Measurements from ENCODE around the gene ANKRD34A. TPM values are rescaled to one million over a fixed set of nuclear protein-coding genes. Genes with fewer than 3 reads are reported as not detected.
A peak's percentile ranks its signal among the peaks of the same experiment; 100 is the strongest.

Gene ANKRD34A
- polyA plus RNA-seq, 3 donors = 0.31 TPM; not detected in 2

GRCh38 chr1:145991735-145992412 is 27.5 kb upstream of the ANKRD34A start:
- Histone ChIP-seq H3K36me3 (replicated peaks in 1 of 2; ENCODE audit: control insufficient read depth in 1 of 2, insufficient read depth in 2 of 2, low read length in 2 of 2) (peaks cover 41 to 43% of the 10 kb centered on the region in 2 donors), H3K79me2 (ENCODE audit: insufficient read depth, low read length) (peaks cover 56% of the 10 kb centered on the region), H4K20me1 (ENCODE audit: insufficient read depth, low read length) (peaks cover 65% of the 10 kb centered on the region), H3K4me3 (replicated peaks in 1 of 3; ENCODE audit: low read depth in 2 of 3, low read length in 3 of 3) (peak overlapping the region; percentile 87 to 100 (median 99)), H2AFZ (ENCODE audit: insufficient read depth, low read depth, low read length, poor library complexity, severe bottlenecking) (no peak overlapping the region), H3K9me3 (replicated peaks in 1 of 2; ENCODE audit: control insufficient read depth in 1 of 2, insufficient read depth in 1 of 2, low read length in 2 of 2) (no peaks in the 10 kb centered on the region), H3K9ac (ENCODE audit: insufficient read depth, low read length, poor library complexity, severe bottlenecking) (peak overlapping the region; percentile 78), H3K4me2 (replicated peaks; ENCODE audit: extremely low read depth, low read length, poor library complexity, severe bottlenecking) (peak overlapping the region; percentile 97), H3K4me1 (ENCODE audit: control insufficient read depth in 1 of 2, insufficient read depth in 2 of 2, low read length in 2 of 2) (peaks cover 22 to 42% of the 10 kb centered on the region in 2 donors), H3K27me3 (ENCODE audit: control insufficient read depth in 2 of 2, insufficient read depth in 2 of 2, low read length in 2 of 2) (no peaks in the 10 kb centered on the region), H3K27ac (ENCODE audit: low read depth in 1 of 2, low read length in 2 of 2) (peak overlapping the region; percentile 50 to 78)
- Mint-ChIP-seq H3K27me3 (ENCODE audit: low read depth in 3 of 3) (peaks cover 0 to 3% (median 0%) of the 10 kb centered on the region in 3 donors), H3K27ac (peak overlapping the region; percentile 70 to 91 (median 86)), H3K4me3 (peak overlapping the region; percentile 99 to 100), H3K9me3 (peaks cover 0 to 9% (median 2%) of the 10 kb centered on the region in 7 donors), H3K36me3 (peaks cover 42 to 45% of the 10 kb centered on the region in 2 donors), H3K4me1 (peaks cover 65% of the 10 kb centered on the region)
- no peak for TF ChIP-seq CTCF (IDR thresholded peaks at IDR 0.05)
- intact Hi-C loops (cut with micrococcal nuclease) = no loop called here
- DNase-seq = no peak
- no CpG with 5 or more reads among the region's 10 CpGs for WGBS (ENCODE audit: insufficient coverage)

GRCh38 chr1:145990249-145990855 is 26.0 kb upstream of the ANKRD34A start:
- intact Hi-C loops (cut with micrococcal nuclease) = no loop called here
- no peak for TF ChIP-seq CTCF (IDR thresholded peaks at IDR 0.05)
- Mint-ChIP-seq H3K27me3 (ENCODE audit: low read depth in 3 of 3) (peaks cover 0 to 3% (median 0%) of the 10 kb centered on the region in 3 donors), H3K4me3 (no peak overlapping the region), H3K36me3 (peaks cover 36 to 39% of the 10 kb centered on the region in 2 donors), H3K27ac (peak overlapping the region; percentile 21 to 91 (median 70)), H3K9me3 (peaks cover 0 to 9% (median 2%) of the 10 kb centered on the region in 7 donors), H3K4me1 (peaks cover 79% of the 10 kb centered on the region)
- Histone ChIP-seq H3K79me2 (ENCODE audit: insufficient read depth, low read length) (peaks cover 50% of the 10 kb centered on the region), H3K4me1 (ENCODE audit: control insufficient read depth in 1 of 2, insufficient read depth in 2 of 2, low read length in 2 of 2) (peaks cover 34 to 53% of the 10 kb centered on the region in 2 donors), H3K4me3 (replicated peaks in 1 of 3; ENCODE audit: low read depth in 2 of 3, low read length in 3 of 3) (peak overlapping the region in 2 of 3 experiments; percentile 7 to 99), H3K27me3 (ENCODE audit: control insufficient read depth in 2 of 2, insufficient read depth in 2 of 2, low read length in 2 of 2) (no peaks in the 10 kb centered on the region), H2AFZ (ENCODE audit: insufficient read depth, low read depth, low read length, poor library complexity, severe bottlenecking) (no peak overlapping the region), H4K20me1 (ENCODE audit: insufficient read depth, low read length) (peaks cover 55% of the 10 kb centered on the region), H3K9me3 (replicated peaks in 1 of 2; ENCODE audit: control insufficient read depth in 1 of 2, insufficient read depth in 1 of 2, low read length in 2 of 2) (no peaks in the 10 kb centered on the region), H3K27ac (ENCODE audit: low read depth in 1 of 2, low read length in 2 of 2) (peak overlapping the region in 1 of 2 donors; percentile 78), H3K9ac (ENCODE audit: insufficient read depth, low read length, poor library complexity, severe bottlenecking) (no peak overlapping the region), H3K36me3 (replicated peaks in 1 of 2; ENCODE audit: control insufficient read depth in 1 of 2, insufficient read depth in 2 of 2, low read length in 2 of 2) (peaks cover 33 to 34% of the 10 kb centered on the region in 2 donors), H3K4me2 (replicated peaks; ENCODE audit: extremely low read depth, low read length, poor library complexity, severe bottlenecking) (peak overlapping the region; percentile 97)
- WGBS (ENCODE audit: insufficient coverage) = 100% methylated on average over 3 of the region's 7 CpGs
- DNase-seq = no peak

Measured in CD14-positive monocyte (primary cell).